Osteocyte (in vitro differentiated cells): Measurements from ENCODE around the gene BIK. TPM values are rescaled to one million over a fixed set of nuclear protein-coding genes. Genes with fewer than 3 reads are reported as not detected.

Source experiments
- DNase-seq: peaks from one replicate; pipeline ENCODE4 v3.0.0; 2021; ENCODE audit warnings: mixed read lengths; ENCODE audit not compliant: unreplicated experiment; ENCODE audit errors: extremely low spot score
- H3K27ac Mint-ChIP-seq: one replicate; pipeline ENCODE4 v1.8.0; 2021; ENCODE audit warnings: mild to moderate bottlenecking, mixed read lengths; ENCODE audit not compliant: unreplicated experiment
- H3K27me3 Mint-ChIP-seq: one replicate; pipeline ENCODE4 v1.8.0; 2021; ENCODE audit warnings: mixed read lengths; ENCODE audit not compliant: unreplicated experiment
- H3K36me3 Mint-ChIP-seq: one replicate; pipeline ENCODE4 v1.8.0; 2021; ENCODE audit warnings: mixed read lengths; ENCODE audit not compliant: unreplicated experiment
- H3K4me1 Mint-ChIP-seq: one replicate; pipeline ENCODE4 v1.8.0; 2021; ENCODE audit warnings: mixed read lengths; ENCODE audit not compliant: unreplicated experiment
- H3K4me3 Mint-ChIP-seq: one replicate; pipeline ENCODE4 v1.8.0; 2021; ENCODE audit warnings: mild to moderate bottlenecking, moderate library complexity, mixed read lengths; ENCODE audit not compliant: unreplicated experiment
- H3K9me3 Mint-ChIP-seq: one replicate; pipeline ENCODE4 v1.8.0; 2021; ENCODE audit warnings: mixed read lengths; ENCODE audit not compliant: unreplicated experiment
- total RNA-seq: library from RNA; stranded (reverse); gene quantifications from 2 replicates; pipeline ENCODE4 v1.2.1, GENCODE V29; 2021
- TF ChIP-seq, protein P1 (sequence below): fragments of 200-600 bp; sonication (generic); IDR thresholded peaks from 2 replicates; pipeline ENCODE4 v1.5.0; 2021; ENCODE audit warnings: antibody characterized with exemption, mild to moderate bottlenecking, moderate library complexity

Gene BIK
- total RNA-seq, 1 donor from 2014 or later, result not detected

DNA sequence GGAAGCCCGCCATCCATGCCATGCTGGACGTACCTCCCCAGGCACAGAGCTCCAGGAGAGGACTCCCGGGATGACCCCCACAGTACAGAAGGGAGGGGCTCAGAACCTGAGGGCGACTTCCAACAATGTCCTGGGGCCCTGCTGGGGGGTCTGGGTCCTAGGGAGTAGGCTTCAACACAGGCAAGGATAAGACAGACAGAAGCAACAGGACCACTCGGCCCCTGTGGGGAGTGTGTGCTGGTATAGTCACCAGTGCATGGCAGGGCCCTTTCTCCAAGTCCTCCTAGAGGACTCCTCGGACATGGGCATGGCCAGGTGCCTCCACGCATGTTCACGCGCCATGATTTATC, 59.6 kb downstream of the BIK start:
- Mint-ChIP-seq H3K27ac (no peak overlapping the region), H3K36me3 (peaks cover 13% of the 10 kb centered on the region), H3K9me3 (no peaks in the 10 kb centered on the region), H3K4me3 (no peak overlapping the region), H3K4me1 (peaks cover 16% of the 10 kb centered on the region), H3K27me3 (no peaks in the 10 kb centered on the region)
- DNase-seq, result no peak
- TF ChIP-seq, protein P1, sequence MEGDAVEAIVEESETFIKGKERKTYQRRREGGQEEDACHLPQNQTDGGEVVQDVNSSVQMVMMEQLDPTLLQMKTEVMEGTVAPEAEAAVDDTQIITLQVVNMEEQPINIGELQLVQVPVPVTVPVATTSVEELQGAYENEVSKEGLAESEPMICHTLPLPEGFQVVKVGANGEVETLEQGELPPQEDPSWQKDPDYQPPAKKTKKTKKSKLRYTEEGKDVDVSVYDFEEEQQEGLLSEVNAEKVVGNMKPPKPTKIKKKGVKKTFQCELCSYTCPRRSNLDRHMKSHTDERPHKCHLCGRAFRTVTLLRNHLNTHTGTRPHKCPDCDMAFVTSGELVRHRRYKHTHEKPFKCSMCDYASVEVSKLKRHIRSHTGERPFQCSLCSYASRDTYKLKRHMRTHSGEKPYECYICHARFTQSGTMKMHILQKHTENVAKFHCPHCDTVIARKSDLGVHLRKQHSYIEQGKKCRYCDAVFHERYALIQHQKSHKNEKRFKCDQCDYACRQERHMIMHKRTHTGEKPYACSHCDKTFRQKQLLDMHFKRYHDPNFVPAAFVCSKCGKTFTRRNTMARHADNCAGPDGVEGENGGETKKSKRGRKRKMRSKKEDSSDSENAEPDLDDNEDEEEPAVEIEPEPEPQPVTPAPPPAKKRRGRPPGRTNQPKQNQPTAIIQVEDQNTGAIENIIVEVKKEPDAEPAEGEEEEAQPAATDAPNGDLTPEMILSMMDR, result no peak

DNA sequence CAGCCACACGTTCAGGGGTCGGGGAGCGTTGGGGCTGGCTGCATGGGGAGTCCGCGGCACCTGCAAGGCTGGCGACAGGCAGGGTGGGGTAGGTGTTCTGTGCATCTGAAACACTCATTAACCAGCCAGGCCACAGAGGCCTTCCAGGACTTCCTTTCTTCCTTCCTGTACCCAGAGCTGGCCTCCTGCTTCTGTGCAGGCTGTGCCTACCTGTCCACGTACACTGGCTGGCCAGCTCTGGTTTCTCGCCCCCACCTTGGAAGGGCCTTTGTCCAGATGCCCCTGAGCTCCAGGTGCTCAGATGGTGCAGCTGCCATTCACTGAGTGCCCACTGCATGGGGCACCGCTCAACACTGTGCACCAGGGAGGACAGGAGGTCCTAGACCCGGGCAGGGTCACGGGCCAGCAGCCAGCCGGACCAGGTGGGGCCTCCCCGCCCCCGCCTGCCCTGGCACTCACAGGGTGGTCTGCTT, 60.5 kb downstream of the BIK start:
- peaks cover 14% of the 10 kb centered on the region for H3K36me3 Mint-ChIP-seq
- no peaks in the 10 kb centered on the region for H3K9me3 Mint-ChIP-seq
- no peak overlapping the region for H3K27ac Mint-ChIP-seq
- H3K27me3 Mint-ChIP-seq, result no peaks in the 10 kb centered on the region
- no peak overlapping the region for H3K4me3 Mint-ChIP-seq
- peaks cover 16% of the 10 kb centered on the region for H3K4me1 Mint-ChIP-seq
- TF ChIP-seq, protein P1, result no peak
- DNase-seq, result no peak

DNA sequence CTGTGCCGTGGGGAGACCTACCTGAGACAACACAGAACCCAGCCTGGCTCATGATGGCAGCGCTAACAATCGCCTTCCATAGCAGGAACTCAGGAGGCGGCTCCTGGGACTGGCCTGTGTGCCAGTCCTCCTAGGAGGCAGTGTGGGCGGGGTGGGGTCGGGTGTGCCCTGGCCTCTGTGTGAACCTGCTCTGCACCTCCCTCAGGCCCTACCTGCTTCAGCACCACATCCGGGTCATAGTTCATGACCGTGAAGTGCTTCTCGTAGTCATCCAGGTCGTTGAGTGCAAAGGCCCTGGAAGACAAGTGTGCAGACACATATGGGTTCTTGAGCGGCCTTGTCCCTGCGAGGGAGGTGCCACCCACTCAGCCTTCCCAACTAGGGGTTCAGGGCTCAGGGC, 61.1 kb downstream of the BIK start:
- Mint-ChIP-seq H3K4me3 (no peak overlapping the region), H3K27ac (no peak overlapping the region), H3K36me3 (peaks cover 10% of the 10 kb centered on the region), H3K27me3 (no peaks in the 10 kb centered on the region), H3K9me3 (no peaks in the 10 kb centered on the region), H3K4me1 (peaks cover 16% of the 10 kb centered on the region)
- TF ChIP-seq, protein P1, result no peak
- DNase-seq, result no peak

DNA sequence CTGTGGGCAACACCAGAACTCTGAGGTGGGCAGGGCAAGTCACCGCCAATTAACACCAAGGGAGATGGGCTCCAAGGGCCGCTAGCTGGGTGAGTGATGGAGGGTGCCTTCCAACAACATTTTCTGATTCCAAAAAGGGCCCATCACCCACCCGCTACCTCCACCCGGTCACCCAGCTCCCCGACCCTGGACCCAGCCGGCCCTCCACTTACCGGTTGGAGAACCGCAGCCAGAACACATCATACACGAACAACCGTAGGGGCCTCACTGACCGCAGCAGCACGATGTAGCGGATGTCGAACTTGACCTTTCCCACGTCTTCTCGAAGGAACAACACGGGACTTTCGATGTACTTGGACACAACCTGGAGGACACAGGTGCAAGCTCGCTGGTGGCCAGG, 61.6 kb downstream of the BIK start:
- Mint-ChIP-seq H3K27ac (no peak overlapping the region), H3K36me3 (peaks cover 10% of the 10 kb centered on the region), H3K4me1 (peaks cover 16% of the 10 kb centered on the region), H3K4me3 (no peak overlapping the region), H3K9me3 (no peaks in the 10 kb centered on the region), H3K27me3 (no peaks in the 10 kb centered on the region)
- no peak for DNase-seq
- TF ChIP-seq, protein P1, result no peak

DNA sequence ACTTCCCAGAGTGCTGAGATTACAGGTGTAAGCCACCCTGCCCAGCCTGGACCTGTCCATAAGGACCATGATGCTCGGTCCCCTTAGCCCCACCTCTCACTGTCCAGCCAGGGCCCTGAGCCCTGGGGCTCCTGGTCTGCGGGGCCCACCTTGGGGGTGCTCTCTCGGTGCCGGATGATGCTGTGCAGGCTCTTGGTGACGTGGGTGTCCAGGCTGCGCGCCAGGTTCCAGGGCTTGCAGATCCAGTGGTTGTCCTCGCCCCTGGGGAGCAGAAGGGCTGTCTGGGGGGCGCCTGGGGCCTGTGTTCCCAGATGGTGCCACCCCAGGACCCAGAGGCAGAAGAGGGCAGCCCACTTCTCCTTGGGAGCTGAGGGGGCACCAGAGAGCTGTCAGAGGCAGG, 63.0 kb downstream of the BIK start:
- no peak overlapping the region for H3K27ac Mint-ChIP-seq
- no peaks in the 10 kb centered on the region for H3K9me3 Mint-ChIP-seq
- no peak overlapping the region for H3K4me3 Mint-ChIP-seq
- no peak for DNase-seq
- TF ChIP-seq, protein P1, result no peak
- peaks cover 6% of the 10 kb centered on the region for H3K4me1 Mint-ChIP-seq
- peaks cover 12% of the 10 kb centered on the region for H3K36me3 Mint-ChIP-seq
- H3K27me3 Mint-ChIP-seq, result no peaks in the 10 kb centered on the region
